HG03558 (cell line): ENCODE data around the gene PHTF2.
"Not testable (repeated sequence)": the region's sequence is repeated elsewhere in the genome, so short reads cannot be mapped to it uniquely, and the experiment has no call there.

Source experiments
- ATAC-seq: cut with Tn5 transposase; IDR thresholded peaks from one replicate; pipeline ENCODE4 v1.9.1; 2021; ENCODE audit warnings: moderate number of reproducible peaks; ENCODE audit not compliant: unreplicated experiment; ENCODE audit errors: extremely low read depth

The PHTF2 gene

GRCh38 chr7:77866786-77867536, 68.4 kb downstream of the PHTF2 start:
- no peak for ATAC-seq

GRCh38 chr7:77867537-77867865, 68.9 kb downstream of the PHTF2 start:
- ATAC-seq: no peak

- ATAC-seq: not testable (repeated sequence)
Observed at GRCh38 chr7:77872256-77872655, 73.7 kb downstream of the PHTF2 start.

- ATAC-seq: not testable (repeated sequence)
Observed at GRCh38 chr7:77873416-77874327, 75.1 kb downstream of the PHTF2 start.

GRCh38 chr7:77877791-77878190, 79.2 kb downstream of the PHTF2 start:
- no peak for ATAC-seq

GRCh38 chr7:77878500-77878899, 79.9 kb downstream of the PHTF2 start:
- ATAC-seq: no peak

GRCh38 chr7:77879272-77879671, 80.7 kb downstream of the PHTF2 start:
- ATAC-seq: no peak

GRCh38 chr7:77881871-77882270, 83.3 kb downstream of the PHTF2 start:
- no peak for ATAC-seq

GRCh38 chr7:77885155-77885554, 86.6 kb downstream of the PHTF2 start:
- ATAC-seq: no peak

GRCh38 chr7:77887567-77887966, 89.0 kb downstream of the PHTF2 start:
- ATAC-seq: no peak

GRCh38 chr7:77888998-77889397, 90.4 kb downstream of the PHTF2 start:
- ATAC-seq: no peak

GRCh38 chr7:77893813-77894212, 95.2 kb downstream of the PHTF2 start:
- no peak for ATAC-seq

GRCh38 chr7:77894574-77895091, 96.1 kb downstream of the PHTF2 start:
- no peak for ATAC-seq

GRCh38 chr7:77895905-77896304, 97.3 kb downstream of the PHTF2 start:
- no peak for ATAC-seq

GRCh38 chr7:77897004-77897547, 98.5 kb downstream of the PHTF2 start:
- no peak for ATAC-seq

- no peak for ATAC-seq
Observed at GRCh38 chr7:77899516-77899915, 100.9 kb downstream of the PHTF2 start.

- peak; percentile 30 for ATAC-seq
Observed at GRCh38 chr7:77903597-77903996, 105.0 kb downstream of the PHTF2 start.

- ATAC-seq: no peak
Observed at GRCh38 chr7:77904252-77904651, 105.7 kb downstream of the PHTF2 start.

GRCh38 chr7:77907281-77907680, 108.7 kb downstream of the PHTF2 start:
- ATAC-seq: no peak

GRCh38 chr7:77908664-77909063, 110.1 kb downstream of the PHTF2 start:
- no peak for ATAC-seq

GRCh38 chr7:77910124-77910523, 111.6 kb downstream of the PHTF2 start:
- no peak for ATAC-seq
